Measurements from ENCODE around the gene SYT6. TPM values are rescaled to one million over a fixed set of nuclear protein-coding genes. Genes with fewer than 3 reads are reported as not detected.

Gene SYT6
- total RNA-seq, 1 experiment from 2014 or later = not detected

GRCh38 chr1:114094363-114094634 lies 59.4 kb downstream of the SYT6 start:
- peak; percentile 36 for DNase-seq (ENCODE audit: low read depth)

- peak; percentile 65 for DNase-seq (ENCODE audit: low read depth)
These were observed 59.9 kb downstream of the SYT6 start for GRCh38 chr1:114093624-114094362.

GRCh38 chr1:114092186-114093062 lies 61.2 kb downstream of the SYT6 start:
- no peak for DNase-seq (ENCODE audit: low read depth)

GRCh38 chr1:114091711-114092110 lies 62.0 kb downstream of the SYT6 start:
- DNase-seq (ENCODE audit: low read depth) = no peak

GRCh38 chr1:114090738-114091505 lies 62.7 kb downstream of the SYT6 start:
- DNase-seq (ENCODE audit: low read depth) = no peak

GRCh38 chr1:114089502-114090138 lies 64.0 kb downstream of the SYT6 start:
- DNase-seq (ENCODE audit: low read depth) = no peak

- peak; percentile 23 for DNase-seq (ENCODE audit: low read depth)
These were observed 65.0 kb downstream of the SYT6 start for GRCh38 chr1:114088392-114089299.

- no peak for DNase-seq (ENCODE audit: low read depth)
These were observed 66.2 kb downstream of the SYT6 start for GRCh38 chr1:114087495-114087894.

- DNase-seq (ENCODE audit: low read depth) = no peak
These were observed 66.9 kb downstream of the SYT6 start for GRCh38 chr1:114086601-114087368.

- DNase-seq (ENCODE audit: low read depth) = no peak
These were observed 70.6 kb downstream of the SYT6 start for GRCh38 chr1:114082867-114083585.

- DNase-seq (ENCODE audit: low read depth) = no peak
These were observed 71.4 kb downstream of the SYT6 start for GRCh38 chr1:114082304-114082630.

- no peak for DNase-seq (ENCODE audit: low read depth)
These were observed 72.0 kb downstream of the SYT6 start for GRCh38 chr1:114081437-114082303.

GRCh38 chr1:114080511-114081436 lies 72.9 kb downstream of the SYT6 start:
- no peak for DNase-seq (ENCODE audit: low read depth)

GRCh38 chr1:114079596-114080190 lies 74.0 kb downstream of the SYT6 start:
- no peak for DNase-seq (ENCODE audit: low read depth)

GRCh38 chr1:114078116-114078515 lies 75.6 kb downstream of the SYT6 start:
- DNase-seq (ENCODE audit: low read depth) = peak; percentile 25

- no peak for DNase-seq (ENCODE audit: low read depth)
These were observed 76.5 kb downstream of the SYT6 start for GRCh38 chr1:114077188-114077587.

GRCh38 chr1:114076308-114076707 lies 77.4 kb downstream of the SYT6 start:
- no peak for DNase-seq (ENCODE audit: low read depth)

Data from HT1080 (cell line).